GM21423 (cell line): Measurements from ENCODE around the gene DHX57.
A peak's percentile ranks its signal among the peaks of the same experiment; 100 is the strongest.
"Not testable (repeated sequence)": the region's sequence is repeated elsewhere in the genome, so short reads cannot be mapped to it uniquely, and the experiment has no call there.

Experiments used
- ATAC-seq: cut with Tn5 transposase; IDR thresholded peaks from one replicate; pipeline ENCODE4 v1.9.1; 2021; ENCODE audit warnings: mild to moderate bottlenecking, moderate library complexity; ENCODE audit not compliant: unreplicated experiment

The DHX57 gene

GRCh38 chr2:38873763-38874162 is 2.0 kb downstream of the DHX57 start:
- no peak for ATAC-seq

- ATAC-seq = no peak
These were observed 4.3 kb downstream of the DHX57 start for GRCh38 chr2:38871432-38871831.

DNA sequence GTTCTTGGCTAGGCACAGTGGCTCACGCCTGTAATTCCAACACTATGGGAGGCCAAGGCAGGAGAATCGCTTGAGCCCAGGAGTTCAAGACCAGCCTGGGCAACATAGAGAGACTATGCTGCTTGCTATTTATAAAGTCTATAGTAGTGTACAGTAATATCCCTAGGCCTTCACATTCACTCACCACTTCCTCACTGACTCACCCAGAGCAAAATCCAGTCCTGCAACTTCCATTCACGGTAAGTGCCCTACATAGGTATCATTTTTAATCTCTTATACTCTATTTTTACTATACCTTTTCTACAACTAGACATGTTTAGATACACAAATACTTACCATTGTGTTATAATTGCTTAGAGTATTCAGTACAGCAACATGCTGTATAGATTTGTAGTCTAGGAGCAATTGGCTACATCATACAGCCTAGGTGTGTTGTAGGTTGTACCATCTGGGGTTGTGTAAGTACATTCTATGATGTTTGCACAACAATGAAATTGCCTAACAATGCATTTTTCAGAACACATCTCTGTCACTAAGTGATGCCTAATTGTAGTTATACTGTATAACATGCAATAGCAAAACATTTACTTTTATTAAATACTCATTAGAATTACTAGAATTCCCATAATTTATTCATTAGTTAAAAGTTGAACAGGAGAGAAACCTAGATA is 8.8 kb downstream of the DHX57 start:
- ATAC-seq = no peak

GRCh38 chr2:38863061-38863695 is 12.6 kb downstream of the DHX57 start:
- ATAC-seq = no peak

GRCh38 chr2:38862476-38862875 is 13.3 kb downstream of the DHX57 start:
- no peak for ATAC-seq

- ATAC-seq = no peak
These were observed 19.6 kb downstream of the DHX57 start for GRCh38 chr2:38856165-38856564.

DNA sequence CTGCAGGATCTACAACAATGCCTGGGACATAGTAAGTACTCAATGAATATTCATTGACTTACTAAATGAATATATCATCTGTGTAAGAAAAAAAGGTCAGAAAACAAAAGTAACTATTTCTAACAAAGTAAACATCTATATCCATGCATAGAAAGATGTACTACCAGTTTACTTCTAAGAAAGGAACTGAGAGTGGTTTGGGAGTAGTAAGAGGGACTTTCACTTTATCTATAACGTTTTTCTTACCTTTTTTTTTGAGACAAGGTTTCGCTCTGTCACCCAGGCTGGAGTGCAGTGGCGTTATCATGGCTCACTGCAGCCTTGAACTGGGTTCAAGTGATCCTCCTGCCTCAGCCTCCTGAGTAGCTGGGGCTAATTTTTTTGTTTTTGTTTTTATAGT is 25.7 kb downstream of the DHX57 start:
- peak; percentile 88 for ATAC-seq

DNA sequence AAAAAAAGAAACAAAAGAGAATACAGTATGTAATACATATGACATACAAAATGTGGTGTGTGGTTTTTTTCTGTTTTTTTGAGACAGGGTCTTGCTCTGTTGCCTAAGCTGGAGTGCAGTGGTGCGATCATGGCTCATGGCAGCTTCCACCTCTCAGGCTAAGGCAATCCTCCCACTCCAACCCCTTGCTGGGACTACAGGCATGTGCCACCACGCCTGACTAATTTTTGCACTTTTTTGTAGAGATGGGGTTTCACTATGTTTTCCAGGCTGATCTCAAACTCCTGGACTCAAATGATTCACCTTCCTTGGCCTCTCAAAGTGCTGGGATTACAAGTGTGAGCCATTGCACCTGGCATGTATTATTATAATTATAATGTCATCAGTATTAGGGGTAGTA is 38.9 kb downstream of the DHX57 start:
- no peak for ATAC-seq

- peak; percentile 90 for ATAC-seq
These were observed 39.7 kb downstream of the DHX57 start for GRCh38 chr2:38835990-38836389.

- no peak for ATAC-seq
These were observed 40.6 kb downstream of the DHX57 start for GRCh38 chr2:38835015-38835601.

- ATAC-seq = no peak
These were observed 45.1 kb downstream of the DHX57 start for GRCh38 chr2:38830526-38831159.

DNA sequence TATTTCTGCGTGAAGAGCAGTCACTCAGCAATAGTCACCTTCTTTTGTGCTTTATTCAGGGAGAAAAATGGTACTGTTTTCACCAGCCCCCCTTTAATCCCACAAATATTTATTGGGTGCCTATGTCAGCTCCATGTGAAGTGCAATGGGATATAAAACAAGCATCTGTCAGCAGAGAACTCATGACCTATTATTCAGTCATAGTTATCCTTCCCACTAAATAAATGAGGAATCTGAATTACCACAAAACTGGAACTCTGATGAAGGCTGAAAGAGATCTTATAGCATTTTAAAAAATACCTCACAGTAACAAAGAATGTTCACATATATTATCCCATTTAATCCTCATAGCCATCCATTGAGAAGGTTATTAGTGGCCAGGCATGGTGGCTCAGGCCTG is 45.8 kb downstream of the DHX57 start:
- ATAC-seq = no peak

- ATAC-seq = no peak
These were observed 47.3 kb downstream of the DHX57 start for GRCh38 chr2:38828460-38828859.

DNA sequence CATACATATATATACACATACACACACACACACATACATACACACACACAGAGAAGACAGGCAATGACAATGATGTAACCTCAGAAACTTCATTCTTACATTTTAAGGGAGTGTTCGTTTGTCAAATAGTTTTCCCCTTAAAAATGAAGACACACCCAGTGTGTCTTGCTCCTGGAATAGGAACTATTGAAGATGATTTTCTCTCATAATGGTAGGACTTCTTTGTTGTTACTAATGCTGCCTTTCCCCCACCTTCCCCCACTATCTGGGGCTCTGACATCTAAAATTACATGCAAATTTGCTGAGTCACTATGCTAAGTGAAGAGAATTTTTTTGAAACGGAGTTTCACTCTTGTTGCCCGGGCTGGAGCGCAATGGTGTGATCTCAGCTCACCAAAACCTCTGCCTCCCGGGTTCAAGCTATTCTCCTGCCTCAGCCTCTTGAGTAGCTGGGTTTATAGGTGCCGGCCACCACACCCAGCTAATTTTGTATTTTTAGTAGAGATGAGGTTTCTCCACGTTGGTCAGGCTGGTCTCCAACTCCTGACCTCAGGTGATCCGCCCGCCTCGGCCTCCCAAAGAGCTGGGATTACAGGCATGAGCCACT is 48.1 kb downstream of the DHX57 start:
- not testable (repeated sequence) for ATAC-seq

DNA sequence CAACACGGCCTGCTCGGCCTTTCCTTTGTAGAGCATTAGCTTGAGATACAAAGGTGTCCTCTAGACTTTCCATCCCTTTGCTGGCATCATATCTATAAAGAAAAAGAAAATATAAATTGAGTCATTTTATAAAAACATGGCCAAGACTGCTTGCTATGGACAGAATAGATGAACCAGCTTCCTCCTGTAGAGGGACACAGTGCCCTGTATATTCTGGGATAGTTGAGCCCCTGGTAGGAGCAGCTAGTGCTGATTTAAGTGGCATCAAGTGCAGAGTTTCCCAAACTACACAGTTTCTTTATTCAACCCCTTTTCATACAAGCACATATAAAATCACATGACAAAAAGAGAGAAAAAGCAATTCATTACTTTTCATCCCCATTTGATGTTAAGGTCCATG is 49.8 kb downstream of the DHX57 start:
- no peak for ATAC-seq

DNA sequence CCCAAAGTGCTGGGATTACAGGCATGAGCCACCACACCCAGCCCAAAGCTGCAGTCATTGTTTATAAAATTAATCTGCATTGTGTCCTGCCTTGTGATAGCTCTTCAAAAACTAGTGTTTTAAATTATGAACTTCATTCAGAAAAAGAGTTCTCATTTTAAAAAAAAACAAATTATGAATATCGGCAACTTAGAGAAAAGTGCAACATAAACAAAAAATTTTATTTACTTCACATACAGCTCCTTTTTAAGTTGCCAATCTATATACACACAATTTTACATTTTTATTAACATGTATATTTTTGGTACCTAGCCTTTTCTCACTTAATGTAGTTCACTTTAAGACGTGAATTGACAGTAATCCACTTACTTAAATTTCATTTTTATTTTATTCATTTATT is 50.8 kb downstream of the DHX57 start:
- ATAC-seq = no peak

- no peak for ATAC-seq
These were observed 52.3 kb downstream of the DHX57 start for GRCh38 chr2:38823386-38823785.

DNA sequence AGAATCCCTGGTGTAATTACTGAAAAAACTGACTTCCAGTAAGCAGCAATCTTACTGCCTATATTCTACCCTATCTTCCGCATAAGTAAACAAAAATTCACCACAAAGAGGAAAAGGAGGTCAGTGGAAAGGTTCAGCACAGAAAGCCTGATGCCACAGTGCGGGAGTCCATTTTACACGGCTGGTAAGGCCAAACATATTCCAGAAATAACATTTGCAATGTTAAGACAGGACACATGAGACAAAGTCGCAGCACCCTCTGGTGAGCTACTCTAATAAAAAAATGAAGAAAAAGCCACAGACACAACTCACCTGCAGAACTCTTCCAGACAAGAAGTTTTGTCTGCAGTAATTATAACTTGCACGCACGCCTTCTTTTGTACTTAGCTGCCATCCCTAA is 57.2 kb downstream of the DHX57 start:
- no peak for ATAC-seq

- no peak for ATAC-seq
These were observed 59.8 kb downstream of the DHX57 start for GRCh38 chr2:38815936-38816335.

- no peak for ATAC-seq
These were observed 65.2 kb downstream of the DHX57 start for GRCh38 chr2:38810488-38810887.

GRCh38 chr2:38808677-38809076 is 67.1 kb downstream of the DHX57 start:
- ATAC-seq = no peak

DNA sequence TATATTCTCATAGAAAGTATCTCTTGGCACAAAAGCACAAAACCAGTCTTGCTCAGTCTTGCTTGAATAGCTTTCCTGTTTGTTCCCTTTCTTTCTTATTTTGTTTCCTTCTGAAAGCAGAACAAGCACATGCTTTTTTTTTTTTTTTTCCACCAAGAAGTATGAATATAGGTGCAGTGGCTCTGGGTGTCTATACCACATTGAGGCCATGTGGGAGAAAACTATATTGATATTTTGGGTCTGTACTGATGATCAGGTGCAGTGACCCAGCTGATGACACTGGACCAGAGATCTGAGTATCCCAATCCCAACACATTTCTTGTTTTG is 69.0 kb downstream of the DHX57 start:
- no peak for ATAC-seq
